PC-3 (cell line): Measurements from ENCODE around the gene TRMT112. TPM values are rescaled to one million over a fixed set of nuclear protein-coding genes. Genes with fewer than 3 reads are reported as not detected.
A peak's percentile ranks its signal among the peaks of the same experiment; 100 is the strongest.

Experiments
- ATAC-seq: fragments of 200-7000 bp; cut with Tn5 transposase; 2 replicates; pipeline ENCODE4 v1.9.1; 2020; ENCODE audit warnings: mild to moderate bottlenecking, moderate library complexity
- BruUV-seq: library from RNA; stranded (reverse); fragments of 400-500 nt; replicated peaks from 2 replicates; lab custom pipeline; 2021; lab: Mats Ljungman, UMichigan
- CTCF ChIA-PET: fragments of 300-600 bp; sonication (Branson Sonifier 250); formaldehyde crosslinking; loops from one replicate; lab custom pipeline; 2022; ENCODE audit warnings: antibody characterized with exemption; lab: Charles Lee
- POLR2A ChIA-PET: fragments of 300-600 bp; sonication (Branson Sonifier 250); formaldehyde crosslinking; loops from one replicate; lab custom pipeline; 2022; ENCODE audit warnings: antibody characterized with exemption; ENCODE audit not compliant: unreplicated experiment; lab: Charles Lee
- DNase-seq: peaks from one replicate; pipeline ENCODE4 v3.0.0-alpha.2; 2015
- H2AFZ ChIP-seq: fragments of 300-600 bp; sonication (generic); 2 replicates; pipeline ENCODE4 v1.6.0; 2016; ENCODE audit warnings: antibody characterized with exemption, low read length
- H3F3A ChIP-seq: fragments of 300-600 bp; sonication (generic); one replicate; pipeline ENCODE4 v1.6.0; 2017; ENCODE audit warnings: antibody characterized with exemption, low read length, control low read depth, mild to moderate bottlenecking; ENCODE audit not compliant: unreplicated experiment
- H3K27ac ChIP-seq: fragments of 300-600 bp; sonication (generic); 2 replicates; pipeline ENCODE4 v1.5.1; 2016; ENCODE audit warnings: mild to moderate bottlenecking, low read length
- H3K27me3 ChIP-seq: fragments of 300-600 bp; sonication (generic); 2 replicates; pipeline ENCODE4 v1.6.1; 2016; ENCODE audit warnings: low read length, mixed read lengths
- H3K36me3 ChIP-seq: fragments of 300-600 bp; sonication (generic); 2 replicates; pipeline ENCODE4 v1.6.1; 2016; ENCODE audit warnings: low read depth, mixed run types, low read length, mixed read lengths
- H3K4me1 ChIP-seq: fragments of 300-600 bp; sonication (generic); 2 replicates; pipeline ENCODE4 v1.5.1; 2016; ENCODE audit warnings: low read length; ENCODE audit not compliant: insufficient read depth
- H3K4me2 ChIP-seq: fragments of 300-600 bp; sonication (generic); 2 replicates; pipeline ENCODE4 v1.6.0; 2016; ENCODE audit warnings: low read length
- H3K4me3 ChIP-seq: fragments of 300-600 bp; sonication (generic); 2 replicates; pipeline ENCODE4 v1.5.1; 2016; ENCODE audit warnings: mild to moderate bottlenecking, low read length, mixed read lengths
- H3K79me2 ChIP-seq: fragments of 300-600 bp; sonication (generic); 2 replicates; pipeline ENCODE4 v1.6.1; 2017; ENCODE audit warnings: low read length, mixed read lengths
- H3K9ac ChIP-seq: fragments of 300-600 bp; sonication (generic); 2 replicates; pipeline ENCODE4 v1.6.0; 2016; ENCODE audit warnings: mild to moderate bottlenecking, low read length
- H3K9me2 ChIP-seq: fragments of 300-600 bp; sonication (generic); replicated peaks from 2 replicates; pipeline ENCODE4 v1.6.1; 2016; ENCODE audit warnings: mixed run types, low read length, mixed read lengths
- H3K9me3 ChIP-seq: fragments of 300-600 bp; sonication (generic); 2 replicates; pipeline ENCODE4 v1.6.1; 2016; ENCODE audit warnings: low read length, mixed read lengths
- H4K20me1 ChIP-seq: fragments of 300-600 bp; sonication (generic); 2 replicates; pipeline ENCODE4 v1.6.1; 2016; ENCODE audit warnings: low read length, mixed read lengths
- EZH2 ChIP-seq: fragments of 300-600 bp; sonication (generic); IDR thresholded peaks from one replicate; pipeline ENCODE4 v1.6.1; 2017; ENCODE audit warnings: antibody characterized with exemption, mild to moderate bottlenecking, low read length; ENCODE audit not compliant: unreplicated experiment
- EZH2phosphoT487 ChIP-seq: fragments of 300-600 bp; sonication (generic); IDR thresholded peaks from 2 replicates; pipeline ENCODE4 v1.6.1; 2018; ENCODE audit warnings: mild to moderate bottlenecking, antibody characterized with exemption, low read length, borderline replicate concordance
- intact Hi-C: fragments of 100-400 bp; cut with micrococcal nuclease; formaldehyde crosslinking; loops from 2 replicates; pipeline ENCODE4 v1.9.0; 2023
- total RNA-seq: library from RNA; depleted of rRNA; stranded (reverse); fragments of >200 nt; gene quantifications from 2 replicates; pipeline ENCODE4 v1.2.3, GENCODE V29; 2014
- TF ChIP-seq, protein P1 (sequence below): fragments of 300-600 bp; sonication (generic); conservative IDR thresholded peaks from 2 replicates; pipeline ENCODE4 v1.5.1; 2017; ENCODE audit warnings: antibody characterized with exemption, low read depth, mild to moderate bottlenecking, low read length

The TRMT112 gene
- total RNA-seq, 1 experiment from 2014 or later: 812 TPM

DNA sequence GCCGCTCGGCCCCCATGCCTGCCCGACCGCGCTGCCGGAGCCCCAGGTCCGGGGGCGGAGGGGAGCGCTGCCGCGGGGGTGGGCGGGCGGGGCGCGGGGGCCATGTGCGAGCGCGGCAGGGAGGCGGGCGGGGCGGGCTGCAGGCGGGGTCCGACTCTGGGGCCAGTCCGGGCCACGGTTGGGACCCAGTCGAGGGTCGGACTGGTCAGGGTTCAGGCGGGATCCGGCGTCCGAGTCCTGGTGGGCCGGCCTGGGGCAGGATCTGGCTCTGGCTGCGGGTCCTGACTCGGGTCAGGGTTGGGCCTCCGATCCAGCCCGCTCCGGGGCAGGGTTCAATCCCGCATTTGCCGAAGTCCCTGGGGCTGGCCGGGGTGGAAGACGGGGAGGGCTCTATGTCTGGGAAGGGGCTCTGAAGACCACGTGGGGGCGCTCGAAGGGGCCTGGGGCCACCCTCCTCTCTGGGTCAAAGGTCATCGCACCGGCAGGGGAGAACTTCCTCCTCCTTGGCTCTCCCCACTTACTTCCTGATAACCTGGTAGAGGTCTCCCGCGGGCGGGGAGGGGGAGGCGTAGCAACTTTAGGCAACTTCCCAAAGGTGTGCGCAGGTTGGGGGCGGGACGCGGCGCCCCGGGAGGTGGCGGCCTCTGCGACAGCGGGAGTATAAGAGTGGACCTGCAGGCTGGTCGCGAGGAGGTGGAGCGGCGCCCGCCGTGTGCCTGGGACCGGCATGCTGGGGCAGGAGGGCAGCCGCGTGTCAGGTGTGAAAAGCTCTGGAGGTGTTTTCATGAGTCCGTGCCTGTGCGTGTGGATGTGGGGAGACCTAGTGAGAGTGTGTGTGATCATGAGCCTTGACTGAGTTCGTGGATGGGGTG, 11.4 kb downstream of the TRMT112 start:
- Histone ChIP-seq H3K79me2 (peaks cover 39% of the 10 kb centered on the region), H3K4me2 (peak overlapping the region; percentile 91), H3K27me3 (no peaks in the 10 kb centered on the region), H2AFZ (peak overlapping the region; percentile 66), H3K4me3 (peak overlapping the region; percentile 81), H3K9me2 (no peaks in the 10 kb centered on the region), H3K9me3 (no peaks in the 10 kb centered on the region), H3K4me1 (peaks cover 20% of the 10 kb centered on the region), H3F3A (no peaks in the 10 kb centered on the region), H3K9ac (peak overlapping the region; percentile 88), H3K27ac (peak overlapping the region; percentile 74), H3K36me3 (no peaks in the 10 kb centered on the region), H4K20me1 (no peaks in the 10 kb centered on the region)
- no peak for TF ChIP-seq EZH2
- TF ChIP-seq, protein P1, sequence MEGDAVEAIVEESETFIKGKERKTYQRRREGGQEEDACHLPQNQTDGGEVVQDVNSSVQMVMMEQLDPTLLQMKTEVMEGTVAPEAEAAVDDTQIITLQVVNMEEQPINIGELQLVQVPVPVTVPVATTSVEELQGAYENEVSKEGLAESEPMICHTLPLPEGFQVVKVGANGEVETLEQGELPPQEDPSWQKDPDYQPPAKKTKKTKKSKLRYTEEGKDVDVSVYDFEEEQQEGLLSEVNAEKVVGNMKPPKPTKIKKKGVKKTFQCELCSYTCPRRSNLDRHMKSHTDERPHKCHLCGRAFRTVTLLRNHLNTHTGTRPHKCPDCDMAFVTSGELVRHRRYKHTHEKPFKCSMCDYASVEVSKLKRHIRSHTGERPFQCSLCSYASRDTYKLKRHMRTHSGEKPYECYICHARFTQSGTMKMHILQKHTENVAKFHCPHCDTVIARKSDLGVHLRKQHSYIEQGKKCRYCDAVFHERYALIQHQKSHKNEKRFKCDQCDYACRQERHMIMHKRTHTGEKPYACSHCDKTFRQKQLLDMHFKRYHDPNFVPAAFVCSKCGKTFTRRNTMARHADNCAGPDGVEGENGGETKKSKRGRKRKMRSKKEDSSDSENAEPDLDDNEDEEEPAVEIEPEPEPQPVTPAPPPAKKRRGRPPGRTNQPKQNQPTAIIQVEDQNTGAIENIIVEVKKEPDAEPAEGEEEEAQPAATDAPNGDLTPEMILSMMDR: peak; percentile 63
- ChIA-PET POLR2A (interaction anchor here (1.6 kb wide), 1 partner anchor 12 kb away, joined by 27 read pairs; the partner anchor contains the start of genes PRDX5 and TRMT112), CTCF (interaction anchor here (0.6 to 2.0 kb wide), 2 partner anchors 49 to 92 kb away, joined by 6 to 20 read pairs; no protein-coding TSS in a partner anchor)
- DNase-seq (peak; percentile 73), ATAC-seq (peak; percentile 10)
- BruUV-seq: no TSS peak
- intact Hi-C loops: loop anchor here (1.0 to 2.0 kb wide), 6 partner anchors 11 to 120 kb away; partner anchors contain the start of genes FKBP2, STIP1 and TRMT112

DNA sequence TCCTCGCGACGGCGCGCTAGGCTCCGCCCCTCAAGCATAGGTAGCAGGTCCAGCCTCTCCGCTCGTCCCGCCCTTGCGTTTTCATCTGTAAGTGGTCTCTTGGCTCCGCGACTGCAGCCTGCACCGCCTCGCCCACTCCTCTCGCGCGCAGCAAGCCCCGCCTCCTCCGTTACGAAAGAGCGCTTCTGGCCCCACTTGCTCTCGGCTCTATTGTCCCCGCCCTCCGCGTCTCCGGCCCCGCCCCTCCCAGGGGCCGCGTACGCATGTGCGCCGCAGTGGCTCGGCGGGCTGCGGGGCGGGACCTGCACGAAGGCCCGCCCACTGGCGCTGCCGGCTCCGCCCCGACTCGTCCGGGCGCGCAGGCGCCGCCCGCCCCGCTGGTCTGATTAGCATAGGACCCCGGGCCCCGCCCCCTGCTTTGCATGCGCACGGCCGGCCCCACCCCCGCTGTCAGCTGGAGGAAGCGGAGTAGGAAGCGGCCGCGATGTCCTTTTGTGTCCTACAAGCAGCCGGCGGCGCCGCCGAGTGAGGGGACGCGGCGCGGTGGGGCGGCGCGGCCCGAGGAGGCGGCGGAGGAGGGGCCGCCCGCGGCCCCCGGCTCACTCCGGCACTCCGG, 12.2 kb downstream of the TRMT112 start, which contains the start of gene ESRRA:
Gene ESRRA (plus strand): TSS at position 450 of the 616 bp plus-strand sequence. CDS start 1,656 bp downstream, outside the sequence.
- peak within 1 kb of the TSS; percentile 85 for H3K27ac ChIP-seq
- H3K4me3 ChIP-seq: peak within 1 kb of the TSS; percentile 81
- ChIA-PET POLR2A (interaction anchor here (0.6 to 1.6 kb wide), 2 partner anchors 12 to 50 kb away, joined by 20 to 27 read pairs; partner anchors contain the start of genes PRDX5 and TRMT112), CTCF (interaction anchor here (0.6 to 2.0 kb wide), 10 partner anchors 13 to 970 kb away, joined by 3 to 20 read pairs (median 9); partner anchors contain the start of genes PRDX5 and TRMT112)
- no peaks in the 10 kb centered on the region for H3K9me2 ChIP-seq
- H3K4me1 ChIP-seq: peaks cover 28% of the 10 kb centered on the region
- no peaks in the 10 kb centered on the region for H3K36me3 ChIP-seq
- no TSS peak for BruUV-seq
- ATAC-seq: peak; percentile 70
- peaks cover 5% of the 10 kb centered on the region for H3K27me3 ChIP-seq
- H3K79me2 ChIP-seq: peaks cover 35% of the 10 kb centered on the region
- H4K20me1 ChIP-seq: no peaks in the 10 kb centered on the region
- no peaks in the 10 kb centered on the region for H3K9me3 ChIP-seq
- H2AFZ ChIP-seq: peak within 1 kb of the TSS; percentile 86
- H3F3A ChIP-seq: no peaks in the 10 kb centered on the region
- H3K4me2 ChIP-seq: peak within 1 kb of the TSS; percentile 92
- peak; percentile 100 for DNase-seq
- intact Hi-C loops: loop anchor here (1.0 to 2.0 kb wide), 6 partner anchors 12 to 119 kb away; partner anchors contain the start of genes FKBP2, STIP1 and TRMT112
- TF ChIP-seq, protein P1: no peak
- TF ChIP-seq EZH2 (no peak), EZH2phosphoT487 (no peak)
- peak within 1 kb of the TSS; percentile 88 for H3K9ac ChIP-seq
